GM12873 (cell line): ENCODE measurements around the gene LRP1B.
A peak's percentile ranks its signal among the peaks of the same experiment; 100 is the strongest.

ENCODE experiments used
- CTCF ChIP-seq: IDR thresholded peaks from 2 replicates; pipeline ENCODE4 v1.5.1; 2012; ENCODE audit warnings: low read depth, mild to moderate bottlenecking, moderate library complexity, low read length, control low read depth; ENCODE audit not compliant: insufficient read depth; ENCODE audit errors: missing control alignments

Gene LRP1B

GRCh38 chr2:140869107-140869506, 1261.7 kb downstream of the LRP1B start:
- no peak for TF ChIP-seq CTCF

GRCh38 chr2:140865837-140866236, 1265.0 kb downstream of the LRP1B start:
- TF ChIP-seq CTCF = no peak

- TF ChIP-seq CTCF = peak; percentile 59
These were observed 1267.1 kb downstream of the LRP1B start for GRCh38 chr2:140863713-140864112.

- TF ChIP-seq CTCF = no peak
These were observed 1268.6 kb downstream of the LRP1B start for GRCh38 chr2:140862181-140862580.

- no peak for TF ChIP-seq CTCF
These were observed 1269.2 kb downstream of the LRP1B start for GRCh38 chr2:140861666-140862065.

- no peak for TF ChIP-seq CTCF
These were observed 1275.3 kb downstream of the LRP1B start for GRCh38 chr2:140855471-140855870.

- no peak for TF ChIP-seq CTCF
These were observed 1279.4 kb downstream of the LRP1B start for GRCh38 chr2:140851258-140851981.
